PC-9 (cell line): ENCODE measurements around the gene CCDC141.

Experiments
- EZH2 ChIP-seq: fragments of 200-600 bp; sonication (generic); IDR thresholded peaks from 2 replicates; pipeline ENCODE4 v1.8.0; 2017; ENCODE audit warnings: antibody characterized with exemption, low read depth
- TF ChIP-seq, protein P1 (sequence below): fragments of 200-600 bp; sonication (generic); conservative IDR thresholded peaks from 2 replicates; pipeline ENCODE4 v1.6.1; 2017; ENCODE audit warnings: mixed run types, antibody characterized with exemption, mild to moderate bottlenecking, moderate library complexity

DNA sequence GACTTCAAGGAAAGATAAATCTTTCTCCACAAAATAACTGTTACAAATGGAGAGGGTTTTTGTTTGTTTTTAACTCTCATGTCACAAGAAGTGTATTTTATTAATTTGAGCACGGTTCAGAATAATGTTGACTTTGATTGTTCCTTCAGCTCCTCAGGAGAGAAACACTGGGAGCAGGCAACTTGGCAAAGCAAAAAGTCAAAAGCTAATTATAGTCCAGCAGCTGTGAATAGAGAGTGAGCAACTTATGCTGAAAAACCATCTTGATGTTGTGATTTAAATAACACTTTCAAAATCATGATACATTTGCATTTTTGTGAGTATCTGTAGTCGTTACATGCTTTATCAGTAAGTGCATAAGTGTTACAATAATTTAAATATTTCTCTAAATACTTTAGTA lies 205.2 kb downstream of the CCDC141 start:
- no peak for TF ChIP-seq EZH2
- TF ChIP-seq, protein P1, sequence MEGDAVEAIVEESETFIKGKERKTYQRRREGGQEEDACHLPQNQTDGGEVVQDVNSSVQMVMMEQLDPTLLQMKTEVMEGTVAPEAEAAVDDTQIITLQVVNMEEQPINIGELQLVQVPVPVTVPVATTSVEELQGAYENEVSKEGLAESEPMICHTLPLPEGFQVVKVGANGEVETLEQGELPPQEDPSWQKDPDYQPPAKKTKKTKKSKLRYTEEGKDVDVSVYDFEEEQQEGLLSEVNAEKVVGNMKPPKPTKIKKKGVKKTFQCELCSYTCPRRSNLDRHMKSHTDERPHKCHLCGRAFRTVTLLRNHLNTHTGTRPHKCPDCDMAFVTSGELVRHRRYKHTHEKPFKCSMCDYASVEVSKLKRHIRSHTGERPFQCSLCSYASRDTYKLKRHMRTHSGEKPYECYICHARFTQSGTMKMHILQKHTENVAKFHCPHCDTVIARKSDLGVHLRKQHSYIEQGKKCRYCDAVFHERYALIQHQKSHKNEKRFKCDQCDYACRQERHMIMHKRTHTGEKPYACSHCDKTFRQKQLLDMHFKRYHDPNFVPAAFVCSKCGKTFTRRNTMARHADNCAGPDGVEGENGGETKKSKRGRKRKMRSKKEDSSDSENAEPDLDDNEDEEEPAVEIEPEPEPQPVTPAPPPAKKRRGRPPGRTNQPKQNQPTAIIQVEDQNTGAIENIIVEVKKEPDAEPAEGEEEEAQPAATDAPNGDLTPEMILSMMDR: no peak
